Body of pancreas (tissue), 4 donors: ENCODE results near the gene OTOGL. TPM values are rescaled to one million over a fixed set of nuclear protein-coding genes. Genes with fewer than 3 reads are reported as not detected.

Source experiments
- ATAC-seq: fragments of 150-250 bp; one replicate; pipeline ENCODE4 v1.9.1; 2016
- DNase-seq, 4 donors: peaks; one replicate each; pipeline ENCODE4 v3.0.0-alpha.2; 2019
- H3K27ac ChIP-seq, 4 donors: fragments of 200-600 bp; sonication (generic); 1 replicate in 3 of 4; 2 replicates in 1 of 4; pipeline versions ENCODE4 v1.5.1 to v1.6.1; 2016 to 2019; ENCODE audit warnings: mild to moderate bottlenecking in 1 of 4, mixed read lengths in 1 of 4, moderate library complexity in 1 of 4
- H3K27me3 ChIP-seq, 2 donors: fragments of 200-600 bp; sonication (generic); one replicate each; pipeline ENCODE4 v1.6.0; 2016; ENCODE audit warnings: mild to moderate bottlenecking in 1 of 2
- H3K36me3 ChIP-seq, 2 donors: fragments of 200-600 bp; sonication (generic); replicated peaks in 1 of 2; 2 replicates each; pipeline ENCODE4 v1.5.1; 2016; ENCODE audit warnings: low read depth in 2 of 2; ENCODE audit not compliant: insufficient read depth in 1 of 2
- H3K4me1 ChIP-seq: fragments of 200-600 bp; sonication (generic); one replicate; pipeline ENCODE4 v1.6.0; 2016
- H3K4me3 ChIP-seq, 2 donors: fragments of 200-600 bp; sonication (generic); 1 replicate in 1 of 2; 2 replicates in 1 of 2; pipeline ENCODE4 v1.5.1; 2016 to 2019
- H3K9me3 ChIP-seq, 3 donors: fragments of 200-600 bp; sonication (generic); 1 replicate in 2 of 3; 2 replicates in 1 of 3; pipeline ENCODE4 v1.5.1; 2016
- CTCF ChIP-seq, 7 experiments: fragments of 450-650 bp in 4 of 7; fragments of 200-600 bp in 3 of 7; sonication (generic) in 3 of 7; IDR thresholded peaks; one replicate each; pipeline ENCODE4 v1.5.1; 2016 to 2019; ENCODE audit warnings: antibody characterized with exemption in 7 of 7
- POLR2A ChIP-seq, 3 donors: fragments of 450-650 bp; IDR thresholded peaks; one replicate each; pipeline ENCODE4 v1.6.1; 2016; ENCODE audit warnings: antibody characterized with exemption in 3 of 3, mild to moderate bottlenecking in 2 of 3
- WGBS, 2 donors: methylation state at CpG; one replicate each; pipeline ENCODE4 v1.1.5; 2017; 5-methylcytosine and 5-hydroxymethylcytosine counted together
- intact Hi-C: fragments of 100-400 bp; cut with DNase I; formaldehyde crosslinking; loops from one replicate; pipeline ENCODE4 v1.15.1; 2023
- total RNA-seq, 2 donors: library from RNA; depleted of rRNA; stranded (reverse); fragments of >200 nt; gene quantifications; one replicate each; pipeline ENCODE4 v1.1.0, GENCODE V29; 2016

The OTOGL gene
- total RNA-seq, 2 donors from 2014 or later, result 0.26 to 0.33 TPM

GRCh38 chr12:80320121-80320678, 220.9 kb downstream of the OTOGL start:
- intact Hi-C loops, result no loop called here
- no peak for ATAC-seq
- DNase-seq, result no peak
- WGBS, 2 donors, result 65 to 74% methylated on average over 2 of the region's 2 CpGs
- no peaks in the 10 kb centered on the region for H3K27me3 ChIP-seq
- no peak for TF ChIP-seq CTCF (IDR thresholded peaks at IDR 0.05)
- no peak for TF ChIP-seq POLR2A (IDR thresholded peaks at IDR 0.05)
- no peaks in the 10 kb centered on the region for H3K36me3 ChIP-seq
- H3K4me1 ChIP-seq, result no peaks in the 10 kb centered on the region
- no peaks in the 10 kb centered on the region for H3K9me3 ChIP-seq
- H3K4me3 ChIP-seq, result no peak overlapping the region
- no peak overlapping the region for H3K27ac ChIP-seq

- no peaks in the 10 kb centered on the region for H3K36me3 ChIP-seq
- no peaks in the 10 kb centered on the region for H3K4me1 ChIP-seq
- no peaks in the 10 kb centered on the region for H3K27me3 ChIP-seq
- no peaks in the 10 kb centered on the region for H3K9me3 ChIP-seq
- H3K4me3 ChIP-seq, result no peak overlapping the region
- no peak overlapping the region for H3K27ac ChIP-seq
- DNase-seq (no peak), ATAC-seq (no peak)
- intact Hi-C loops, result no loop called here
- WGBS, 2 donors, result 40 to 56% methylated on average over 2 of the region's 2 CpGs
- TF ChIP-seq CTCF (IDR thresholded peaks at IDR 0.05) (no peak), POLR2A (IDR thresholded peaks at IDR 0.05) (no peak)
These were observed 222.3 kb downstream of the OTOGL start for GRCh38 chr12:80321653-80322052.

GRCh38 chr12:80325167-80325959, 226.0 kb downstream of the OTOGL start:
- no peak for ATAC-seq
- intact Hi-C loops, result no loop called here
- DNase-seq, result no peak
- TF ChIP-seq CTCF (IDR thresholded peaks at IDR 0.05), result no peak
- no peak for TF ChIP-seq POLR2A (IDR thresholded peaks at IDR 0.05)
- Histone ChIP-seq H3K36me3 (no peaks in the 10 kb centered on the region), H3K4me3 (no peak overlapping the region), H3K9me3 (no peaks in the 10 kb centered on the region), H3K4me1 (no peaks in the 10 kb centered on the region), H3K27ac (no peak overlapping the region), H3K27me3 (no peaks in the 10 kb centered on the region)
- 46 to 52% methylated on average over 4 of the region's 4 CpGs for WGBS, 2 donors

- ATAC-seq (no peak), DNase-seq (no peak)
- Histone ChIP-seq H3K4me1 (no peaks in the 10 kb centered on the region), H3K9me3 (no peaks in the 10 kb centered on the region), H3K27me3 (no peaks in the 10 kb centered on the region), H3K4me3 (no peak overlapping the region), H3K36me3 (no peaks in the 10 kb centered on the region), H3K27ac (no peak overlapping the region)
- 87 to 91% methylated on average over 1 of the region's 1 CpG for WGBS, 2 donors
- TF ChIP-seq POLR2A (IDR thresholded peaks at IDR 0.05) (no peak), CTCF (IDR thresholded peaks at IDR 0.05) (no peak)
- intact Hi-C loops, result no loop called here
These were observed 233.5 kb downstream of the OTOGL start for GRCh38 chr12:80332827-80333226.

GRCh38 chr12:80352474-80352873, 253.1 kb downstream of the OTOGL start:
- no peaks in the 10 kb centered on the region for H3K27me3 ChIP-seq
- no peaks in the 10 kb centered on the region for H3K4me1 ChIP-seq
- no peaks in the 10 kb centered on the region for H3K9me3 ChIP-seq
- intact Hi-C loops, result no loop called here
- DNase-seq (no peak), ATAC-seq (no peak)
- no peaks in the 10 kb centered on the region for H3K36me3 ChIP-seq
- no peak overlapping the region for H3K4me3 ChIP-seq
- H3K27ac ChIP-seq, result no peak overlapping the region
- TF ChIP-seq POLR2A (IDR thresholded peaks at IDR 0.05) (no peak), CTCF (IDR thresholded peaks at IDR 0.05) (no peak)
- 68 to 75% methylated on average over 1 of the region's 1 CpG for WGBS, 2 donors
